SK-N-DZ (cell line): ENCODE measurements around the gene ABCA1.
A peak's percentile ranks its signal among the peaks of the same experiment; 100 is the strongest.
"Not testable (repeated sequence)": the region's sequence is repeated elsewhere in the genome, so short reads cannot be mapped to it uniquely, and the experiment has no call there.

Source experiments
- DNase-seq: peaks from one replicate; pipeline ENCODE4 v3.0.0-alpha.2; 2015; ENCODE audit warnings: low spot score

The ABCA1 gene

DNA sequence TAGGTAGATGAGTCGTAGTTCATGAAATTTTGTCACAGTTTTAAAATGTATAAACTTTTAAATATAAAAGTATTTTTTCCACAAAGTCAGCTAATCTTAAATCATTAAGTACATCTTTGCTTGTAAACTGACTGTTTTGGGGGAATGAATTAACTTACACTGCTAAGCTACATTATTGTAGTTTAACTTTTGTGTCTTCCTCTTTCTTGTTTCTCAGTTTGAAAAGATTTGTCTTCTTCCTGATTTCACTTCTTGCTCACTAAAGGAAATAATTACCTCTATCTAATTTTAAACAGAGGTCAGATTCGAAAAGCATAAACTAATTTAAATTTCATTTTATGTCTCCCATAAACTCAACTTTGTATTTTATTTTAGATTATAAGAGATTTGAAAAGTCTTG, 158.3 kb downstream of the ABCA1 start:
- DNase-seq = no peak

DNA sequence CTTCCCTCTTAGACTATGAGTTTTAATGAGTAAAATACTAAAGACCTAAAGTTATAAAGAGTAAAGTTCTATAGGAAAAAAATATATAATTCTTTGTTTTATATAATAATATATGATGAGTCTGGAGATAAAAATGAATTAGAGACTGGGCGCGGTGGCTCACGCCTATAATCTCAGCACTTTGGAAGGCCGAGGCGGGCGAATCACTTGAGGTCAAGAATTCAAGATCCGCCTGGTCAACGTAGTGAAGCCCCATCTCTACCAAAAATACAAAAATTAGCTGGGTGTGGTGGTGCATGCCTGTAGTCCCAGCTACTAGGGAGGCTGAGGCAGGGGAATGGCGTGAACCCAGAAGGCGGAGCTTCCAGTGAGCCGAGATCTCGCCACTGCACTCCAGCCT, 158.9 kb downstream of the ABCA1 start:
- not testable (repeated sequence) for DNase-seq

GRCh38 chr9:104767507-104767906, 160.4 kb downstream of the ABCA1 start:
- DNase-seq = no peak

DNA sequence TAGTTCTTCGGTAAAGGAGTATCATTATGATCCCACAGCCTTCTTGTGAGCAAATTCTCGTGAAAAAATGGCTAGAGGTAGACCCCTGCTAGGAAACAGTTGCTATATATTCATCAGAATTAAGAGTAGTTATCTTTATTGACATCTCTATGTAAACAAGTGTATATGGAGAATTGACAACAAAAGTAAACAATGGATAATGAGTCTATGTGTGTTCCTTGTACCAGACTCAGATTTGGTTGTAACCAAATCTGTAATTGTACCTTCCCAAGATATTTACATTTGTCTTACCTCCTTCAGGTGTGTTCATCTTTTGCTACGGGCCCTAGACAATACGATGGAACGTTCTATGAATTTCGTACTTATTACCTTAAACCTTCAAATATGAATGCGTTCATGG, 161.9 kb downstream of the ABCA1 start:
- no peak for DNase-seq

DNA sequence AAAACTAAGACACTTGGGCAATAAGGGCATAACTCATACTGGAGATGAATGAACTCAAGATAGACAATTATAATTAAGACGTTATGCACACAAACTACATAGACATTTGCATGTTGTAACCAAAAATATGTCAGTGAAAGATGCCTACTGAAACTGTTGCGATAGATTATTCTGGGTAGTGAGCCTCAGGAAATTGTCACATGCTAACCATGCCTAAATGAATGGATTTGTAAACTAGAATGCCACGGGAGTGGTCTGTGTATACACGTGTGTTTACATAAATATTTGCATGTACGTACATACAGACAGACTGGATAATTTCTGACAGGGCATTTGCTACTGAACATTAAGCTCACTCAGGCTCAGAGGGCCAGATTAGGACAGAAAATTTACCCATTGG, 162.8 kb downstream of the ABCA1 start:
- no peak for DNase-seq

DNA sequence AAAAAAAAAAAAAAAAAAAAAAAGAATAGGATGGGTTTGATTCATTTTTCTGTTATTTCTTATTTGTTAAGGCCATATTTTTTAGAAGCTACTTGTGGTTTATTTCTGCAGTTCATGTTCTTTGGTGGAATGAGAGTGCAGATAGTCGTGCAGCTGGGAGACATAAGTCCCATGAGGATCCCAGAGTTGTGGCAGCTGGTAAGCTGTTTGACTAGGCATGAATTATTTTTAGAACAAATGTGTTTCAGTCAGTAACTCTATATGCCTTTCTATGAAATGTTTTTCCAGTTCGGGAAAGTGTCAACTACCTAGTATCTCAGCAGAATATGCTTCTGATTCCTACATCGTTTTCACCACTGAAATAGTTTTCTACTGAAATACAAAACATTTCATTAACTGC, 169.0 kb downstream of the ABCA1 start:
- no peak for DNase-seq

GRCh38 chr9:104750185-104750767, 177.7 kb downstream of the ABCA1 start:
- DNase-seq = no peak

- no peak for DNase-seq
Measured at GRCh38 chr9:104748359-104749031, 179.5 kb downstream of the ABCA1 start.

- DNase-seq = peak; percentile 74
Measured at GRCh38 chr9:104747565-104748358, 180.2 kb downstream of the ABCA1 start, which contains the start of gene NIPSNAP3A. NIPSNAP3A (plus strand) TSS chr9:104747683; CDS start chr9:104747793, 110 bp downstream.

DNA sequence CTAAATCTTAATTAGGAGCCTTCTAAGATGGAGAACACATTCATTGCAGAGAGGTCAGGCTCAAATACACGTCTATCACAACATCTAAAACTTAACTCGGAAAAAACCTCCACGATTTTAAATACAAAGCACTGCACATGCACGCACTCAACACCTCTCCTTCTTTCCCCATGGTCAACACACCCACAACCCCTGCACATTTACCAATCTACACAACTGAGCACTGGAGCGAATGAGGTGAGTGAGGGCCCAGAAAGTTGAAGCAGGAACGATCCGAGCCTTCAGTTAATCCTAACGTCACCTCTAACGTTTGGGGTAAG, 180.8 kb downstream of the ABCA1 start:
- DNase-seq = no peak

GRCh38 chr9:104746798-104747197, 181.2 kb downstream of the ABCA1 start:
- DNase-seq = no peak

GRCh38 chr9:104746285-104746684, 181.7 kb downstream of the ABCA1 start:
- DNase-seq = no peak

GRCh38 chr9:104745852-104746251, 182.1 kb downstream of the ABCA1 start:
- no peak for DNase-seq

- DNase-seq = peak; percentile 66
Measured at GRCh38 chr9:104743376-104743985, 184.5 kb downstream of the ABCA1 start.

DNA sequence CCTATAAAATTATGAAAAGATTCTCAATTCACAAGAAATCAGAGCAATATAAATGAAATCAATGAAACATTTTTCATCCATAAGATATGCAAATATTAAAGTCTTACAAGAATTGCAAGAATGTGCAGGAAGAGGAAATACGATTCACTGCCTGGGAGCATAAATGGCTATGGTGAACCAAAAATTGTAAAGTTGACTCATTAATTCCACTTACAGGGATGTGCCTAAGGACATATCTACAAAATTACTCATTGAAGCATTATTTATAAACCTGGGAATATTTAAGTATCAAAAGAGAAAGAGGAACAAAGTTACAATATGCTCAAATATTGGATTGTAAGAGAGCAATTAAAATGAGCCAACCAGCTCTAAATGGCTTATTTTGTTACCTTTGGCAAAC, 187.3 kb downstream of the ABCA1 start:
- no peak for DNase-seq

- DNase-seq = no peak
Measured at GRCh38 chr9:104738452-104738851, 189.5 kb downstream of the ABCA1 start.
